BJ (cell line): ENCODE data around the gene ATXN7L3. TPM values are rescaled to one million over a fixed set of nuclear protein-coding genes. Genes with fewer than 3 reads are reported as not detected.

Source experiments
- CTCF ChIA-PET: fragments of 350-600 bp; formaldehyde crosslinking; extraction: SDS; loops from one replicate; lab custom pipeline; 2021; ENCODE audit warnings: antibody characterized with exemption, inconsistent platforms; lab: Yijun Ruan, JAX
- POLR2A ChIA-PET: fragments of 300-600 bp; sonication (Branson Sonifier 250); formaldehyde crosslinking; extraction: SDS; loops from one replicate; lab custom pipeline; 2021; ENCODE audit warnings: antibody characterized with exemption; lab: Charles Lee
- DNase-seq: peaks from one replicate; pipeline ENCODE4 v3.0.0-alpha.2; 2011; ENCODE audit warnings: low read depth
- H3K27me3 ChIP-seq: 2 replicates; pipeline ENCODE4 v1.6.0; 2011; ENCODE audit warnings: low read length; ENCODE audit not compliant: control insufficient read depth, insufficient read depth
- H3K36me3 ChIP-seq: 2 replicates; pipeline ENCODE4 v1.5.1; 2011; ENCODE audit warnings: low read length; ENCODE audit not compliant: control insufficient read depth, insufficient read depth
- H3K4me3 ChIP-seq: 2 replicates; pipeline ENCODE4 v1.5.1; 2011; ENCODE audit warnings: low read depth, mild to moderate bottlenecking, control low read depth, low read length
- CTCF ChIP-seq: IDR thresholded peaks from 2 replicates; pipeline ENCODE4 v1.5.1; 2011; ENCODE audit warnings: low read depth, mild to moderate bottlenecking, control low read depth, inconsistent platforms, low read length, moderate library complexity; ENCODE audit not compliant: insufficient read depth
- polyA plus RNA-seq: library from polyadenylated mRNA; depleted of rRNA; stranded (reverse); fragments of >200 nt; gene quantifications from 2 replicates; pipeline ENCODE4 v1.2.3, GENCODE V29; 2011

ATXN7L3 gene
- polyA plus RNA-seq, 1 experiment: 47.0 TPM

GRCh38 chr17:44174427-44174826 lies 25.3 kb downstream of the ATXN7L3 start:
- no peaks in the 10 kb centered on the region for H3K27me3 ChIP-seq
- H3K4me3 ChIP-seq: no peak overlapping the region
- peaks cover 7% of the 10 kb centered on the region for H3K36me3 ChIP-seq
- no peak for DNase-seq
- CTCF ChIA-PET: no interaction called here
- TF ChIP-seq CTCF: no peak
- POLR2A ChIA-PET: no interaction called here

- no peak overlapping the region for H3K4me3 ChIP-seq
- ChIA-PET CTCF (interaction anchor here (0.5 to 1.0 kb wide), 3 partner anchors 13 to 228 kb away, joined by 3 to 4 read pairs (median 3); no protein-coding TSS in a partner anchor), POLR2A (interaction anchor here (0.7 kb wide), 1 partner anchor 34 kb away, joined by 5 read pairs; no protein-coding TSS in a partner anchor)
- no peak for TF ChIP-seq CTCF
- H3K36me3 ChIP-seq: peaks cover 2% of the 10 kb centered on the region
- DNase-seq: no peak
- no peaks in the 10 kb centered on the region for H3K27me3 ChIP-seq
Measured at GRCh38 chr17:44171931-44172455, 27.7 kb downstream of the ATXN7L3 start.

- no peak for TF ChIP-seq CTCF
- H3K4me3 ChIP-seq: no peak within 1 kb of the TSS
- no peaks in the 10 kb centered on the region for H3K27me3 ChIP-seq
- no peak for DNase-seq
- H3K36me3 ChIP-seq: no peaks in the 10 kb centered on the region; the same call in 1 of the 2 replicates
- POLR2A ChIA-PET: interaction anchor here (0.6 kb wide), 2 partner anchors 16 kb away, joined by 4 to 16 read pairs; partner anchors contain the start of gene TMUB2
- CTCF ChIA-PET: interaction anchor here (0.5 to 3.1 kb wide), 8 partner anchors 10 to 227 kb away, joined by 3 to 28 read pairs (median 3); partner anchors contain the start of gene FAM171A2
Measured at GRCh38 chr17:44170499-44171201, 29.0 kb downstream of the ATXN7L3 start, which contains the start of gene ASB16. TSS of gene ASB16 (plus strand) at chr17:44170704. CDS start at chr17:44170790, 86 bp downstream.

- no peak for DNase-seq
- no peak overlapping the region for H3K4me3 ChIP-seq
- ChIA-PET CTCF (interaction anchor here (0.5 to 3.1 kb wide), 8 partner anchors 9 to 226 kb away, joined by 3 to 28 read pairs (median 3); partner anchors contain the start of gene FAM171A2), POLR2A (no interaction called here)
- H3K27me3 ChIP-seq: no peaks in the 10 kb centered on the region
- TF ChIP-seq CTCF: no peak
- no peaks in the 10 kb centered on the region; the same call in 1 of the 2 replicates for H3K36me3 ChIP-seq
Measured at GRCh38 chr17:44170135-44170498, 29.6 kb downstream of the ATXN7L3 start.

- DNase-seq: no peak
- Histone ChIP-seq H3K36me3 (no peaks in the 10 kb centered on the region), H3K4me3 (no peak overlapping the region), H3K27me3 (no peaks in the 10 kb centered on the region)
- ChIA-PET POLR2A (no interaction called here), CTCF (interaction anchor here (0.8 to 3.1 kb wide), 12 partner anchors 14 to 288 kb away, joined by 3 to 28 read pairs (median 7); partner anchors contain the start of gene TMUB2)
- no peak for TF ChIP-seq CTCF
Measured at GRCh38 chr17:44167181-44167861, 32.4 kb downstream of the ATXN7L3 start.
